WERI-Rb-1 (cell line): ENCODE data around the gene SSTR3.
A peak's percentile ranks its signal among the peaks of the same experiment; 100 is the strongest.

Experiments used
- DNase-seq: peaks from one replicate; pipeline ENCODE4 v3.0.0-alpha.2; 2020
- H3K27ac ChIP-seq: fragments of 250-450 bp; sonication (Bioruptor Pico); 2 replicates; pipeline ENCODE4 v1.5.1; 2020; ENCODE audit warnings: mild to moderate bottlenecking, moderate library complexity
- H3K27me3 ChIP-seq: fragments of 250-450 bp; sonication (Bioruptor Pico); 2 replicates; pipeline ENCODE4 v1.5.1; 2021; ENCODE audit warnings: mild to moderate bottlenecking, low read depth, moderate library complexity; ENCODE audit not compliant: insufficient read depth, severe bottlenecking
- H3K36me3 ChIP-seq: fragments of 250-450 bp; sonication (Bioruptor Pico); 2 replicates; pipeline ENCODE4 v1.5.1; 2020; ENCODE audit warnings: mild to moderate bottlenecking, moderate library complexity
- H3K4me3 ChIP-seq: 2 replicates; pipeline ENCODE4 v1.5.1; 2011; ENCODE audit warnings: low read depth, mild to moderate bottlenecking, control low read depth, low read length
- H3K9me3 ChIP-seq: fragments of 250-450 bp; sonication (Bioruptor Pico); 2 replicates; pipeline ENCODE4 v1.5.1; 2021; ENCODE audit warnings: mild to moderate bottlenecking, moderate library complexity; ENCODE audit not compliant: severe bottlenecking
- CTCF ChIP-seq: IDR thresholded peaks from 2 replicates; pipeline ENCODE4 v1.5.1; 2011; ENCODE audit warnings: low read depth, mild to moderate bottlenecking, control low read depth, inconsistent platforms, low read length

The SSTR3 gene

GRCh38 chr22:37211075-37211865, 1.0 kb downstream of the SSTR3 start:
- Histone ChIP-seq H3K27ac (no peak overlapping the region), H3K36me3 (no peaks in the 10 kb centered on the region), H3K4me3 (no peak overlapping the region), H3K9me3 (no peaks in the 10 kb centered on the region), H3K27me3 (no peaks in the 10 kb centered on the region)
- TF ChIP-seq CTCF = no peak
- DNase-seq = no peak

GRCh38 chr22:37210041-37210803, 2.1 kb downstream of the SSTR3 start:
- H3K4me3 ChIP-seq = no peak overlapping the region
- no peak overlapping the region for H3K27ac ChIP-seq
- H3K27me3 ChIP-seq = no peaks in the 10 kb centered on the region
- no peak for TF ChIP-seq CTCF
- no peaks in the 10 kb centered on the region for H3K36me3 ChIP-seq
- no peak for DNase-seq
- H3K9me3 ChIP-seq = no peaks in the 10 kb centered on the region

- Histone ChIP-seq H3K27ac (no peak overlapping the region), H3K27me3 (no peaks in the 10 kb centered on the region), H3K36me3 (no peaks in the 10 kb centered on the region), H3K9me3 (no peaks in the 10 kb centered on the region), H3K4me3 (no peak overlapping the region)
- DNase-seq = peak; percentile 3
- TF ChIP-seq CTCF = no peak
These were observed 3.0 kb downstream of the SSTR3 start for GRCh38 chr22:37209140-37209845.

GRCh38 chr22:37208401-37209139, 3.7 kb downstream of the SSTR3 start:
- H3K27me3 ChIP-seq = no peaks in the 10 kb centered on the region
- H3K36me3 ChIP-seq = no peaks in the 10 kb centered on the region
- no peaks in the 10 kb centered on the region for H3K9me3 ChIP-seq
- peak; percentile 43 for DNase-seq
- H3K27ac ChIP-seq = no peak overlapping the region
- TF ChIP-seq CTCF = no peak
- H3K4me3 ChIP-seq = no peak overlapping the region

GRCh38 chr22:37207981-37208380, 4.3 kb downstream of the SSTR3 start:
- Histone ChIP-seq H3K27ac (no peak overlapping the region), H3K27me3 (no peaks in the 10 kb centered on the region), H3K36me3 (no peaks in the 10 kb centered on the region), H3K9me3 (no peaks in the 10 kb centered on the region), H3K4me3 (no peak overlapping the region)
- no peak for DNase-seq
- TF ChIP-seq CTCF = no peak
